ENCODE data around the gene BRSK1.

GRCh38 chr19:55254625-55254977, 29.2 kb upstream of the BRSK1 start:
- TF ChIP-seq CTCF (IDR thresholded peaks at IDR 0.05): no peak
- no peak for TF ChIP-seq ZFX (IDR thresholded peaks at IDR 0.05; ENCODE audit: borderline replicate concordance)

Measured in 22Rv1 (cell line).